Endothelial cell of umbilical vein (primary cell): ENCODE measurements around the gene SCGB1A1. TPM values are rescaled to one million over a fixed set of nuclear protein-coding genes. Genes with fewer than 3 reads are reported as not detected.

ENCODE experiments used
- BruUV-seq: library from RNA; stranded (reverse); fragments of 400-500 nt; replicated peaks from 2 replicates; lab custom pipeline; 2021; lab: Mats Ljungman, UMichigan
- CTCF ChIA-PET: fragments of 300-600, 350-600 bp; sonication (Branson Sonifier 250); formaldehyde crosslinking; loops from one replicate; lab custom pipeline; 2021; ENCODE audit warnings: antibody characterized with exemption, inconsistent platforms; lab: Charles Lee
- POLR2A ChIA-PET: fragments of 300-600, 350-600 bp; sonication (Branson Sonifier 250); formaldehyde crosslinking; loops from one replicate; lab custom pipeline; 2021; ENCODE audit warnings: antibody characterized with exemption, inconsistent platforms; lab: Charles Lee
- DNase-seq: peaks from one replicate; pipeline ENCODE4 v3.0.0-alpha.2; 2011; ENCODE audit warnings: low read depth, low spot score
- FAIRE-seq: peaks from 2 replicates; lab custom pipeline; 2011; peaks lifted over from hg19 to GRCh38; lab: Jason Lieb, UNC
- H2AFZ ChIP-seq: 2 replicates; pipeline ENCODE4 v1.6.0; 2012; ENCODE audit warnings: low read depth, low read length, control low read depth, inconsistent platforms
- H3K27ac ChIP-seq: 2 replicates; pipeline ENCODE4 v1.5.1; 2011; ENCODE audit warnings: low read depth, mild to moderate bottlenecking, control low read depth, low read length, moderate library complexity; ENCODE audit not compliant: insufficient read depth
- H3K27me3 ChIP-seq, 2 experiments: 2 replicates each; pipeline versions ENCODE4 v1.6.0 to v1.6.1; 2011; ENCODE audit warnings: low read length in 2 of 2, mixed read lengths in 1 of 2; ENCODE audit not compliant: control insufficient read depth in 2 of 2, insufficient read depth in 2 of 2
- H3K36me3 ChIP-seq, 2 experiments: 2 replicates in 1 of 2; 3 replicates in 1 of 2; pipeline ENCODE4 v1.5.1; 2011; ENCODE audit warnings: low read length in 2 of 2, mild to moderate bottlenecking in 1 of 2, moderate library complexity in 1 of 2; ENCODE audit not compliant: control insufficient read depth in 2 of 2, insufficient read depth in 2 of 2; ENCODE audit errors: extremely low read depth in 1 of 2
- H3K4me1 ChIP-seq: 3 replicates; pipeline ENCODE4 v1.5.1; 2011; ENCODE audit warnings: mild to moderate bottlenecking, low read length; ENCODE audit not compliant: control insufficient read depth, insufficient read depth; ENCODE audit errors: extremely low read depth
- H3K4me2 ChIP-seq: 2 replicates; pipeline ENCODE4 v1.6.1; 2011; ENCODE audit warnings: low read length, control low read depth, mixed read lengths; ENCODE audit not compliant: insufficient read depth
- H3K4me3 ChIP-seq, 3 experiments: fragments of 200-600 bp in 1 of 3; sonication (generic), shearing (Covaris generic) in 1 of 3; replicated peaks in 1 of 3; 2 replicates each; pipeline ENCODE4 v1.5.1; 2011 to 2016; ENCODE audit warnings: control low read depth in 3 of 3, low read length in 3 of 3, mild to moderate bottlenecking in 2 of 3, inconsistent platforms in 1 of 3, low read depth in 1 of 3, moderate library complexity in 1 of 3; ENCODE audit not compliant: insufficient read depth in 1 of 3
- H3K79me2 ChIP-seq: 2 replicates; pipeline ENCODE4 v1.6.0; 2012; ENCODE audit warnings: low read length, inconsistent platforms; ENCODE audit not compliant: control insufficient read depth, insufficient read depth
- H3K9ac ChIP-seq: replicated peaks from 2 replicates; pipeline ENCODE3; 2011; ENCODE audit warnings: low read length, control low read depth; ENCODE audit not compliant: insufficient read depth; ENCODE audit errors: extremely low read depth
- H3K9me1 ChIP-seq: replicated peaks from 3 replicates; pipeline ENCODE4 v1.6.0; 2011; ENCODE audit warnings: mild to moderate bottlenecking, low read length; ENCODE audit not compliant: control insufficient read depth, insufficient read depth; ENCODE audit errors: extremely low read depth
- H3K9me3 ChIP-seq: replicated peaks from 2 replicates; pipeline ENCODE4 v1.5.1; 2012; ENCODE audit warnings: low read length, inconsistent platforms; ENCODE audit not compliant: control insufficient read depth, insufficient read depth
- H4K20me1 ChIP-seq: replicated peaks from 2 replicates; pipeline ENCODE3; 2011; ENCODE audit warnings: mild to moderate bottlenecking, low read length; ENCODE audit not compliant: control insufficient read depth, insufficient read depth; ENCODE audit errors: extremely low read depth
- EZH2 ChIP-seq: IDR thresholded peaks from 2 replicates; pipeline ENCODE4 v1.6.1; 2012; ENCODE audit warnings: borderline replicate concordance, low read depth, mild to moderate bottlenecking, moderate library complexity, low read length, inconsistent platforms; ENCODE audit not compliant: severe bottlenecking
- GATA2 ChIP-seq: IDR thresholded peaks from 2 replicates; pipeline ENCODE4 v1.7.0; 2011; ENCODE audit warnings: low read depth, mild to moderate bottlenecking, moderate library complexity, mixed read lengths, low read length; ENCODE audit not compliant: insufficient read length, insufficient read depth
- JUN ChIP-seq: IDR thresholded peaks from 2 replicates; pipeline ENCODE4 v1.6.1; 2011; ENCODE audit warnings: borderline replicate concordance, low read depth; ENCODE audit not compliant: insufficient read length, insufficient read depth
- MYC ChIP-seq: IDR thresholded peaks from one replicate; pipeline ENCODE4 v1.6.1; 2011; ENCODE audit warnings: mild to moderate bottlenecking, low read depth, low read length
- POLR2A ChIP-seq: IDR thresholded peaks from 2 replicates; pipeline ENCODE4 v1.6.1; 2012; ENCODE audit warnings: low read depth, mild to moderate bottlenecking, control low read depth, low read length
- POLR2AphosphoS5 ChIP-seq: IDR thresholded peaks from 2 replicates; pipeline ENCODE4 v1.6.1; 2012; ENCODE audit warnings: low read depth, mild to moderate bottlenecking, control low read depth, low read length, moderate library complexity; ENCODE audit not compliant: insufficient read depth
- dilution Hi-C: fragments of 300-500 bp; cut with MboI; formaldehyde crosslinking; loops from one replicate; pipeline ENCODE4 v1.15.0; 2019; ENCODE audit warnings: low sequenced_read_pairs; ENCODE audit not compliant: extremely low pct_ligation_motif_present
- intact Hi-C: fragments of 100-400 bp; cut with micrococcal nuclease; formaldehyde crosslinking; loops from one replicate; pipeline ENCODE4 v1.10.0; 2022
- polyA plus RNA-seq, 4 experiments: library from polyadenylated mRNA; depleted of rRNA in 3 of 4; stranded (reverse) in 3 of 4; unstranded in 1 of 4; fragments of >200 nt; gene quantifications; 2 replicates each; pipeline versions ENCODE4 v1.2.1 to v1.2.3, GENCODE V29; 2011 to 2012; ENCODE audit warnings: missing spikeins in 1 of 4
- total RNA-seq: library from RNA; stranded (reverse); gene quantifications from 2 replicates; pipeline ENCODE4 v1.2.3, GENCODE V29; 2021
- TF ChIP-seq, protein P1 (sequence below), 2 donors: IDR thresholded peaks; 1 replicate in 1 of 2; 2 replicates in 1 of 2; pipeline ENCODE4 v1.5.1; 2011; ENCODE audit warnings: low read length in 2 of 2, mild to moderate bottlenecking in 2 of 2, moderate library complexity in 2 of 2, control low read depth in 1 of 2, inconsistent platforms in 1 of 2, low read depth in 1 of 2; ENCODE audit not compliant: insufficient read depth in 1 of 2; ENCODE audit errors: extremely low read depth in 1 of 2

SCGB1A1 gene
- total and polyA plus RNA-seq, 2 donors (not counting 3 experiments of a cell fraction or from before 2014, with no cell fraction given), result not detected

DNA sequence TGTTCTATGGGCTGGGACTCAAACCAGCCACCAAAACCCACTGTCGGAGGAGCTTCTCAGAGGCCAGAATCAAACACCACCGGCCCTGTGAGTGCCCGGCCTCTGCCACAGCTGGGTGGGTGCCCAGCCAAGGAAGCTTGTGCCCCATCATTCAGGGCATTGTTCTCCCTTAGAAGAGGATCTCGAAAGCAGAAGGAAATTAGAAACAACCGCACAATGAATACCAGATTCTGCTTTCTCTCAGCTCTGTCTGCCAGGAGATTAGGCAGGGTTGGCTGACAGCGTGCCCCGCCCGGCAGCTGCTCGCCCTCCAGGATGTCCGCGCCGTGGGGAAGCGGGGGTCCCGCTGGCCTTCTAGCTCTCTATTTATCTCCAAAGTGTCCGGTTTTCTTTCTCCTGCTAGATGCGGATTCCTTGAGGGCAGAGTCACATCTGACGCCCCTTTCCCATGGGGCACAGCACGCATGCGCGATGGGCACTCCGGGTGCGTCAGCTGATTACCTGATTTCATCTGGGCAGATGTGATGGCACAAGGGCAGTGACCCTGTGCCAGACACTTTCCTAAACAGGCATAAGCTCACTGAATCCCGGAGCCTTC, 25.5 kb downstream of the SCGB1A1 start:
- no peaks in the 10 kb centered on the region for H3K27me3 ChIP-seq
- POLR2A ChIA-PET, result interaction anchor here (0.6 kb wide), 1 partner anchor 14 kb away, joined by 3 read pairs; no protein-coding TSS in a partner anchor
- H3K9me1 ChIP-seq, result no peaks in the 10 kb centered on the region
- DNase-seq, result peak; percentile 68
- no peaks in the 10 kb centered on the region for H3K79me2 ChIP-seq
- CTCF ChIA-PET, result interaction anchor here (0.8 to 3.3 kb wide), 8 partner anchors 13 to 109 kb away, joined by 3 to 23 read pairs (median 3); no protein-coding TSS in a partner anchor
- no peaks in the 10 kb centered on the region for H4K20me1 ChIP-seq
- dilution Hi-C loops (no loop called here), intact Hi-C loops (no loop called here)
- TF ChIP-seq EZH2 (no peak), GATA2 (no peak), JUN (no peak), POLR2A (no peak), MYC (no peak), POLR2AphosphoS5 (no peak)
- TF ChIP-seq, protein P1, sequence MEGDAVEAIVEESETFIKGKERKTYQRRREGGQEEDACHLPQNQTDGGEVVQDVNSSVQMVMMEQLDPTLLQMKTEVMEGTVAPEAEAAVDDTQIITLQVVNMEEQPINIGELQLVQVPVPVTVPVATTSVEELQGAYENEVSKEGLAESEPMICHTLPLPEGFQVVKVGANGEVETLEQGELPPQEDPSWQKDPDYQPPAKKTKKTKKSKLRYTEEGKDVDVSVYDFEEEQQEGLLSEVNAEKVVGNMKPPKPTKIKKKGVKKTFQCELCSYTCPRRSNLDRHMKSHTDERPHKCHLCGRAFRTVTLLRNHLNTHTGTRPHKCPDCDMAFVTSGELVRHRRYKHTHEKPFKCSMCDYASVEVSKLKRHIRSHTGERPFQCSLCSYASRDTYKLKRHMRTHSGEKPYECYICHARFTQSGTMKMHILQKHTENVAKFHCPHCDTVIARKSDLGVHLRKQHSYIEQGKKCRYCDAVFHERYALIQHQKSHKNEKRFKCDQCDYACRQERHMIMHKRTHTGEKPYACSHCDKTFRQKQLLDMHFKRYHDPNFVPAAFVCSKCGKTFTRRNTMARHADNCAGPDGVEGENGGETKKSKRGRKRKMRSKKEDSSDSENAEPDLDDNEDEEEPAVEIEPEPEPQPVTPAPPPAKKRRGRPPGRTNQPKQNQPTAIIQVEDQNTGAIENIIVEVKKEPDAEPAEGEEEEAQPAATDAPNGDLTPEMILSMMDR (IDR thresholded peaks at IDR 0.05; ENCODE audit: extremely low read depth in 1 of 2, insufficient read depth in 1 of 2, low read depth in 1 of 2, low read length in 2 of 2), result no peak
- H3K9ac ChIP-seq, result peak overlapping the region; percentile 1
- H3K4me3 ChIP-seq, result peak overlapping the region in 2 of 3 experiments; percentile 37 to 41
- H2AFZ ChIP-seq, result peak overlapping the region; percentile 61
- peak overlapping the region; percentile 56 for H3K4me2 ChIP-seq
- TSS peak; percentile 62 for BruUV-seq
- FAIRE-seq, result no peak
- H3K36me3 ChIP-seq, result no peaks in the 10 kb centered on the region
- H3K27ac ChIP-seq, result no peak overlapping the region
- peaks cover 11% of the 10 kb centered on the region for H3K4me1 ChIP-seq
- H3K9me3 ChIP-seq, result no peaks in the 10 kb centered on the region
